ENCODE measurements around the gene CASQ1. TPM values are rescaled to one million over a fixed set of nuclear protein-coding genes. Genes with fewer than 3 reads are reported as not detected.

CASQ1 gene
- 0.46 to 0.50 TPM (median 0.48 TPM) in 3 replicates for total RNA-seq (2021)
- percentile 17 among the genes with signal in this experiment for Bru-seq, nascent RNA
- long read RNA-seq, experiment 1, partial matches to known transcripts: 1 of 3 reads
- long read RNA-seq, experiment 1, other reads (novel, unspliced or antisense): 1 of 3 reads
- long read RNA-seq, experiment 2, partial matches to known transcripts: 1 of 1 reads
- long read RNA-seq, experiment 2, other reads (novel, unspliced or antisense): 0 of 1 reads
- long read RNA-seq, experiment 3, partial matches to known transcripts: 1 of 1 reads
- long read RNA-seq, experiment 3, other reads (novel, unspliced or antisense): 0 of 1 reads

DNA sequence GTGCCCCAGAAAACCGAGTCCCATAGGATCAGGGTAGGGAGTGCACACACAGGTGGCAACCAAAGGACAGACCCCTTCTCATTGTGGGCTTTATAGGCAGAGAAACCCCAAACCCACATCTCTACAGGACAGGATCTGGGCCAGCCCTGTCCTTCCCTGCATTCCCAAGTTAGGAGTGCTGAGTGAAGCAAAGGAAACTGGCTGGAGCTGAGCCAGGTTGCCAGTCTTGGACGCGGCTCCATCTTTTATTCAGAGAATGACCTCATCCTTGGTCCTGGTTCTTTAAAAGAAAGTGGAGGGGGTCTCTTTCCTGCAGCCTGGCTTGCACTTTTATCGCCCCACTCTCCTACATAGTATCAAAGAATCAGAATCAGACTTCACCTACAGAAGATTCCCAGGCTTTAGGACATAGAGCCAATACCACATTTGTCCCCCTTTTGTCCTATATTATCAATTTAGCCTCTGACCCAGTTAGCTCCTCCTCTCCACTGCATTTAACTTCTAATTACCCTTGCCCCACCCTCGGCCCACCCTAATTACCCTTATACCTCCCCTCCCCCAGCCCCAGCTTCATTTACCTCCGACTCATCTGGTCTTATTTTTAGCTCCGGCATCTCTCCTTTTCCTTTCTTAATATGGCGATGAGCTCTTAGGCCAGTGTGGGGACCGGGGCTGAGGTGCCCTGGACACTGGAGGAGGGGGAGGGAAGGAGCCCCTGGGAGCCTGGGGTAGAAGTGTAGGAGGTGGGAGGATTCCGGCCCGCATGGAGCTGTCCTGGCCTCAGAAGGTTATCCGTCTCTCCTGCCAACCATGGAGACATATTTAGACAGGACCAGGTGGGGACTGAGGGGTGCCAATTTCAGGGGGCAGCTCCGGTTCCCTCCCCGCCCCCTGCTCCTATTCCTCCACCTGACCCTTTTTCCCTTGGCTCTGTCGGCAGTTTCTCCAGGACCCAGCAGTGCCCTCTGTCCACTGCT is at the start of gene CASQ1:
Gene CASQ1 (plus strand): TSS at position 927 of the 977 bp plus-strand sequence. CDS start 177 bp downstream, outside the sequence.
- no peak for TF ChIP-seq ZSCAN18 (CRISPR knock-in tag; IDR thresholded peaks at IDR 0.05)
- no peak for TF ChIP-seq OVOL2 (CRISPR knock-in tag; IDR thresholded peaks at IDR 0.05; ENCODE audit: borderline replicate concordance)
- TF ChIP-seq, protein P1, sequence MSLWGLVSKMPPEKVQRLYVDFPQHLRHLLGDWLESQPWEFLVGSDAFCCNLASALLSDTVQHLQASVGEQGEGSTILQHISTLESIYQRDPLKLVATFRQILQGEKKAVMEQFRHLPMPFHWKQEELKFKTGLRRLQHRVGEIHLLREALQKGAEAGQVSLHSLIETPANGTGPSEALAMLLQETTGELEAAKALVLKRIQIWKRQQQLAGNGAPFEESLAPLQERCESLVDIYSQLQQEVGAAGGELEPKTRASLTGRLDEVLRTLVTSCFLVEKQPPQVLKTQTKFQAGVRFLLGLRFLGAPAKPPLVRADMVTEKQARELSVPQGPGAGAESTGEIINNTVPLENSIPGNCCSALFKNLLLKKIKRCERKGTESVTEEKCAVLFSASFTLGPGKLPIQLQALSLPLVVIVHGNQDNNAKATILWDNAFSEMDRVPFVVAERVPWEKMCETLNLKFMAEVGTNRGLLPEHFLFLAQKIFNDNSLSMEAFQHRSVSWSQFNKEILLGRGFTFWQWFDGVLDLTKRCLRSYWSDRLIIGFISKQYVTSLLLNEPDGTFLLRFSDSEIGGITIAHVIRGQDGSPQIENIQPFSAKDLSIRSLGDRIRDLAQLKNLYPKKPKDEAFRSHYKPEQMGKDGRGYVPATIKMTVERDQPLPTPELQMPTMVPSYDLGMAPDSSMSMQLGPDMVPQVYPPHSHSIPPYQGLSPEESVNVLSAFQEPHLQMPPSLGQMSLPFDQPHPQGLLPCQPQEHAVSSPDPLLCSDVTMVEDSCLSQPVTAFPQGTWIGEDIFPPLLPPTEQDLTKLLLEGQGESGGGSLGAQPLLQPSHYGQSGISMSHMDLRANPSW (CRISPR knock-in tag; conservative IDR thresholded peaks at IDR 0.05; ENCODE audit: low read depth): no peak
- TF ChIP-seq, protein P2, sequence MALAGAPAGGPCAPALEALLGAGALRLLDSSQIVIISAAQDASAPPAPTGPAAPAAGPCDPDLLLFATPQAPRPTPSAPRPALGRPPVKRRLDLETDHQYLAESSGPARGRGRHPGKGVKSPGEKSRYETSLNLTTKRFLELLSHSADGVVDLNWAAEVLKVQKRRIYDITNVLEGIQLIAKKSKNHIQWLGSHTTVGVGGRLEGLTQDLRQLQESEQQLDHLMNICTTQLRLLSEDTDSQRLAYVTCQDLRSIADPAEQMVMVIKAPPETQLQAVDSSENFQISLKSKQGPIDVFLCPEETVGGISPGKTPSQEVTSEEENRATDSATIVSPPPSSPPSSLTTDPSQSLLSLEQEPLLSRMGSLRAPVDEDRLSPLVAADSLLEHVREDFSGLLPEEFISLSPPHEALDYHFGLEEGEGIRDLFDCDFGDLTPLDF (CRISPR knock-in tag; IDR thresholded peaks at IDR 0.05): no peak
- no peak for TF ChIP-seq SOX15 (CRISPR knock-in tag; IDR thresholded peaks at IDR 0.05)
- TF ChIP-seq, protein P3, sequence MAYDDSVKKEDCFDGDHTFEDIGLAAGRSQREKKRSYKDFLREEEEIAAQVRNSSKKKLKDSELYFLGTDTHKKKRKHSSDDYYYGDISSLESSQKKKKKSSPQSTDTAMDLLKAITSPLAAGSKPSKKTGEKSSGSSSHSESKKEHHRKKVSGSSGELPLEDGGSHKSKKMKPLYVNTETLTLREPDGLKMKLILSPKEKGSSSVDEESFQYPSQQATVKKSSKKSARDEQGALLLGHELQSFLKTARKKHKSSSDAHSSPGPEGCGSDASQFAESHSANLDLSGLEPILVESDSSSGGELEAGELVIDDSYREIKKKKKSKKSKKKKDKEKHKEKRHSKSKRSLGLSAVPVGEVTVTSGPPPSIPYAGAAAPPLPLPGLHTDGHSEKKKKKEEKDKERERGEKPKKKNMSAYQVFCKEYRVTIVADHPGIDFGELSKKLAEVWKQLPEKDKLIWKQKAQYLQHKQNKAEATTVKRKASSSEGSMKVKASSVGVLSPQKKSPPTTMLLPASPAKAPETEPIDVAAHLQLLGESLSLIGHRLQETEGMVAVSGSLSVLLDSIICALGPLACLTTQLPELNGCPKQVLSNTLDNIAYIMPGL (CRISPR knock-in tag; IDR thresholded peaks at IDR 0.05): no peak
- TF ChIP-seq ZNF317 (CRISPR knock-in tag; IDR thresholded peaks at IDR 0.05; ENCODE audit: borderline replicate concordance, low read depth): no peak
- no peak for TF ChIP-seq AFF4 (CRISPR knock-in tag; IDR thresholded peaks at IDR 0.05; ENCODE audit: borderline replicate concordance)
- TF ChIP-seq NFE2L1 (CRISPR knock-in tag; IDR thresholded peaks at IDR 0.05): no peak
- TF ChIP-seq CREB1 (CRISPR knock-in tag; IDR thresholded peaks at IDR 0.05): no peak
- TF ChIP-seq, protein P4, sequence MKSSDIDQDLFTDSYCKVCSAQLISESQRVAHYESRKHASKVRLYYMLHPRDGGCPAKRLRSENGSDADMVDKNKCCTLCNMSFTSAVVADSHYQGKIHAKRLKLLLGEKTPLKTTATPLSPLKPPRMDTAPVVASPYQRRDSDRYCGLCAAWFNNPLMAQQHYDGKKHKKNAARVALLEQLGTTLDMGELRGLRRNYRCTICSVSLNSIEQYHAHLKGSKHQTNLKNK (CRISPR knock-in tag; IDR thresholded peaks at IDR 0.05): no peak
- TF ChIP-seq, protein P5, sequence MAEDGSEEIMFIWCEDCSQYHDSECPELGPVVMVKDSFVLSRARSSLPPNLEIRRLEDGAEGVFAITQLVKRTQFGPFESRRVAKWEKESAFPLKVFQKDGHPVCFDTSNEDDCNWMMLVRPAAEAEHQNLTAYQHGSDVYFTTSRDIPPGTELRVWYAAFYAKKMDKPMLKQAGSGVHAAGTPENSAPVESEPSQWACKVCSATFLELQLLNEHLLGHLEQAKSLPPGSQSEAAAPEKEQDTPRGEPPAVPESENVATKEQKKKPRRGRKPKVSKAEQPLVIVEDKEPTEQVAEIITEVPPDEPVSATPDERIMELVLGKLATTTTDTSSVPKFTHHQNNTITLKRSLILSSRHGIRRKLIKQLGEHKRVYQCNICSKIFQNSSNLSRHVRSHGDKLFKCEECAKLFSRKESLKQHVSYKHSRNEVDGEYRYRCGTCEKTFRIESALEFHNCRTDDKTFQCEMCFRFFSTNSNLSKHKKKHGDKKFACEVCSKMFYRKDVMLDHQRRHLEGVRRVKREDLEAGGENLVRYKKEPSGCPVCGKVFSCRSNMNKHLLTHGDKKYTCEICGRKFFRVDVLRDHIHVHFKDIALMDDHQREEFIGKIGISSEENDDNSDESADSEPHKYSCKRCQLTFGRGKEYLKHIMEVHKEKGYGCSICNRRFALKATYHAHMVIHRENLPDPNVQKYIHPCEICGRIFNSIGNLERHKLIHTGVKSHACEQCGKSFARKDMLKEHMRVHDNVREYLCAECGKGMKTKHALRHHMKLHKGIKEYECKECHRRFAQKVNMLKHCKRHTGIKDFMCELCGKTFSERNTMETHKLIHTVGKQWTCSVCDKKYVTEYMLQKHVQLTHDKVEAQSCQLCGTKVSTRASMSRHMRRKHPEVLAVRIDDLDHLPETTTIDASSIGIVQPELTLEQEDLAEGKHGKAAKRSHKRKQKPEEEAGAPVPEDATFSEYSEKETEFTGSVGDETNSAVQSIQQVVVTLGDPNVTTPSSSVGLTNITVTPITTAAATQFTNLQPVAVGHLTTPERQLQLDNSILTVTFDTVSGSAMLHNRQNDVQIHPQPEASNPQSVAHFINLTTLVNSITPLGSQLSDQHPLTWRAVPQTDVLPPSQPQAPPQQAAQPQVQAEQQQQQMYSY (CRISPR knock-in tag; IDR thresholded peaks at IDR 0.05): no peak
- no peak for TF ChIP-seq RORB (CRISPR knock-in tag; IDR thresholded peaks at IDR 0.05)
- no peak within 1 kb of the TSS for H3K27ac Mint-ChIP-seq
- POLR2A ChIA-PET: interaction anchor here (1.0 to 1.3 kb wide), 3 partner anchors 21 to 29 kb away, joined by 3 to 4 read pairs (median 3); no protein-coding TSS in a partner anchor
- no peak for ATAC-seq
- no peaks in the 10 kb centered on the region for H3K9me3 Mint-ChIP-seq
- DNase-seq (ENCODE audit: low spot score): no peak
- H3K4me1 Mint-ChIP-seq: peaks cover 19% of the 10 kb centered on the region
- CTCF ChIA-PET: interaction anchor here (0.8 to 4.3 kb wide), 18 partner anchors 15 to 187 kb away, joined by 3 to 46 read pairs (median 4); partner anchors contain the start of genes DCAF8 and PEA15
- H3K4me3 Mint-ChIP-seq: no peak within 1 kb of the TSS
- no peaks in the 10 kb centered on the region; the same call in 1 of the 2 replicates for H3K27me3 Mint-ChIP-seq (ENCODE audit: low read depth)
- H3K36me3 Mint-ChIP-seq: no peaks in the 10 kb centered on the region

All from WTC11 (cell line).